BE2C (cell line): Measurements from ENCODE around the gene ADGB.

ENCODE experiments used
- DNase-seq: peaks from one replicate; pipeline ENCODE4 v3.0.0-alpha.2; 2020
- H3K27me3 ChIP-seq: fragments of 250-450 bp; sonication (Bioruptor Pico); 2 replicates; pipeline ENCODE4 v1.5.1; 2020; ENCODE audit warnings: mild to moderate bottlenecking
- H3K36me3 ChIP-seq: fragments of 250-450 bp; sonication (Bioruptor Pico); 2 replicates; pipeline ENCODE4 v1.5.1; 2020; ENCODE audit warnings: mild to moderate bottlenecking
- H3K4me1 ChIP-seq: fragments of 250-450 bp; sonication (Bioruptor Pico); 2 replicates; pipeline ENCODE4 v1.5.1; 2020
- H3K4me3 ChIP-seq: 2 replicates; pipeline ENCODE4 v1.5.1; 2011; ENCODE audit warnings: low read depth, low read length
- H3K9me3 ChIP-seq: fragments of 250-450 bp; sonication (Bioruptor Pico); 2 replicates; pipeline ENCODE4 v1.5.1; 2020
- CTCF ChIP-seq: IDR thresholded peaks from 2 replicates; pipeline ENCODE4 v1.5.1; 2012; ENCODE audit warnings: mild to moderate bottlenecking, low read depth, low read length

Gene ADGB

GRCh38 chr6:146862508-146862919, 263.7 kb downstream of the ADGB start:
- TF ChIP-seq CTCF = no peak
- H3K36me3 ChIP-seq = no peaks in the 10 kb centered on the region

GRCh38 chr6:146864300-146864699, 265.5 kb downstream of the ADGB start:
- DNase-seq = no peak
- no peak overlapping the region for H3K4me3 ChIP-seq
- H3K9me3 ChIP-seq = no peaks in the 10 kb centered on the region
- peaks cover 9% of the 10 kb centered on the region for H3K4me1 ChIP-seq
- no peaks in the 10 kb centered on the region for H3K36me3 ChIP-seq
- H3K27me3 ChIP-seq = no peaks in the 10 kb centered on the region
- TF ChIP-seq CTCF = no peak

More at GRCh38 chr6:146862508-146862919, 263.7 kb downstream of the ADGB start:
- DNase-seq = no peak
- Histone ChIP-seq H3K9me3 (no peaks in the 10 kb centered on the region), H3K27me3 (no peaks in the 10 kb centered on the region), H3K4me3 (no peak overlapping the region), H3K4me1 (peaks cover 9% of the 10 kb centered on the region)

- Histone ChIP-seq H3K4me3 (no peak overlapping the region), H3K36me3 (no peaks in the 10 kb centered on the region), H3K27me3 (no peaks in the 10 kb centered on the region), H3K4me1 (peaks cover 12% of the 10 kb centered on the region), H3K9me3 (no peaks in the 10 kb centered on the region)
- TF ChIP-seq CTCF = no peak
- DNase-seq = no peak
Observed at GRCh38 chr6:146864885-146865284, 266.1 kb downstream of the ADGB start.
